A673 (cell line): ENCODE data around the gene ALKBH3. TPM values are rescaled to one million over a fixed set of nuclear protein-coding genes. Genes with fewer than 3 reads are reported as not detected.

Source experiments
- BruUV-seq: library from RNA; stranded (reverse); fragments of 400-500 nt; replicated peaks from 2 replicates; lab custom pipeline; 2021; lab: Mats Ljungman, UMichigan
- CTCF ChIA-PET: fragments of 300-600 bp; sonication (Branson Sonifier 250); formaldehyde crosslinking; loops from one replicate; lab custom pipeline; 2022; ENCODE audit warnings: antibody characterized with exemption; lab: Charles Lee
- POLR2A ChIA-PET: fragments of 300-600 bp; sonication (Branson Sonifier 250); formaldehyde crosslinking; loops from one replicate; lab custom pipeline; 2022; ENCODE audit warnings: antibody characterized with exemption; ENCODE audit not compliant: low non-redundant PET; lab: Charles Lee
- DNase-seq: peaks from one replicate; pipeline ENCODE4 v3.0.0-alpha.2; 2015; ENCODE audit warnings: low spot score
- H3K27ac ChIP-seq: fragments of 200-600 bp; sonication (generic); 2 replicates; pipeline ENCODE4 v1.5.1; 2016; ENCODE audit warnings: mixed run types, low read depth, mild to moderate bottlenecking, mixed read lengths, antibody characterized with exemption, low read length; ENCODE audit not compliant: poor library complexity, severe bottlenecking
- H3K27me3 ChIP-seq: fragments of 200-600 bp; sonication (generic); replicated peaks from 2 replicates; pipeline ENCODE4 v1.6.1; 2017; ENCODE audit warnings: mixed run types, low read depth, mild to moderate bottlenecking, mixed read lengths, antibody characterized with exemption, low read length; ENCODE audit not compliant: insufficient read depth, poor library complexity
- H3K36me3 ChIP-seq: fragments of 200-600 bp; sonication (generic); 2 replicates; pipeline ENCODE4 v1.6.1; 2016; ENCODE audit warnings: mixed run types, mild to moderate bottlenecking, mixed read lengths, antibody characterized with exemption, low read length; ENCODE audit not compliant: insufficient read depth, poor library complexity, severe bottlenecking
- H3K4me1 ChIP-seq: fragments of 200-600 bp; sonication (generic); 2 replicates; pipeline ENCODE4 v1.6.1; 2017; ENCODE audit warnings: mixed run types, mild to moderate bottlenecking, mixed read lengths, antibody characterized with exemption, low read length; ENCODE audit not compliant: insufficient read depth, poor library complexity, severe bottlenecking
- H3K4me3 ChIP-seq: fragments of 200-600 bp; sonication (generic); 2 replicates; pipeline ENCODE4 v1.5.1; 2016; ENCODE audit warnings: low read depth, mixed run types, mild to moderate bottlenecking, mixed read lengths, low read length; ENCODE audit not compliant: poor library complexity, severe bottlenecking
- H3K9me3 ChIP-seq: fragments of 200-600 bp; sonication (generic); 2 replicates; pipeline ENCODE4 v1.6.1; 2016; ENCODE audit warnings: mixed run types, low read depth, mild to moderate bottlenecking, mixed read lengths, antibody characterized with exemption, low read length; ENCODE audit not compliant: poor library complexity, severe bottlenecking
- EZH2 ChIP-seq: fragments of 200-600 bp; sonication (generic); IDR thresholded peaks from 2 replicates; pipeline ENCODE4 v1.6.1; 2017; ENCODE audit warnings: borderline replicate concordance, low read depth, mild to moderate bottlenecking, mixed read lengths, antibody characterized with exemption, low read length; ENCODE audit not compliant: poor library complexity, severe bottlenecking
- intact Hi-C: fragments of 100-400 bp; cut with micrococcal nuclease; formaldehyde crosslinking; loops from one replicate; pipeline ENCODE4 v1.10.0; 2022; ENCODE audit not compliant: unreplicated experiment
- total RNA-seq: library from RNA; stranded (reverse); gene quantifications from 2 replicates; pipeline ENCODE4 v1.2.3, GENCODE V29; 2021
- TF ChIP-seq, protein P1 (sequence below): fragments of 300-800, 200-600 bp; sonication (generic); conservative IDR thresholded peaks from 2 replicates; pipeline ENCODE4 v1.5.1; 2017; ENCODE audit warnings: low read depth, mild to moderate bottlenecking, antibody characterized with exemption, low read length, moderate library complexity, mixed read lengths

Gene ALKBH3
- total RNA-seq, 1 experiment from 2014 or later: 96.6 TPM

DNA sequence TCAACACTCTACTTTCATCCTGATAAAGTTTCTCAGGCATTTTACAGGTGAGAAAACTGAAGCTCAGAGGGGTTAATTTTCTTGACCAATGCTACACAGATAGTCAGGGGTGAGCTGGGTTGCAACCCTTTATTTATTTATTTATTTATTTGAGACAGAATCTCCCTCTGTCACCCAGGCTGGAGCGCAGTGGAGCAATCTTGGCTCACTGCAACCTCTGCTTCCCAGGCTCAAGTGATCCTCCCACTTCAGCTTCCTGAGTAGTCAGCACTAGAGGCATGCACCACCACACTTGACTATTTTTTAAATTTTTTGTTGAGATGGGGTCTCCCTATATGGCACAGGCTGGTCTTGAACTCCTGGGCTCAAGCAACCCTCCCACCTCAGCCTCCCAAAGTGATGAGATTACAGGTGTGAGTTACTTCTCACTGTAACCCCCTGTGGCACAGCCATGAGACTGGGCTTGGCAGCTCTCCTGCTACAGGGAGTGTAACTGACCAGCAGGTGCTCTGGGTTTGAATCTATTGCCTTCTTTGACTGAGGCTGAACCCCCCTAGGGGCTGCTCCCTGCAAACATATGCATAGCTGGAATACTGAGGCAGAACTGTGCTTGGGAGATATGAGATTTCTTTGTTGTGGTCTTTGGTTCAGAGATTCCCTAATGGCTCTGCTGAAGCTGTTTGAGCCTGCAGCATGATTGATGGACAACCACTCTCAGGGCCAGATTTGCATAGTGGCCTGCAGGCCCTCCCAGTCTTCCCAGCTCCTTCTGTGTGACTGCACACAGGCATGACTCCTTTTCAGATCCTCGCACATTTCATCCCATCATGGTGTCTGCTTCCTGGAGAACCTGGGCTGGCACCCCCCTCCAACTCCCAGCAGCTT lies 68.0 kb downstream of the ALKBH3 start:
- TF ChIP-seq EZH2: no peak
- TF ChIP-seq, protein P1, sequence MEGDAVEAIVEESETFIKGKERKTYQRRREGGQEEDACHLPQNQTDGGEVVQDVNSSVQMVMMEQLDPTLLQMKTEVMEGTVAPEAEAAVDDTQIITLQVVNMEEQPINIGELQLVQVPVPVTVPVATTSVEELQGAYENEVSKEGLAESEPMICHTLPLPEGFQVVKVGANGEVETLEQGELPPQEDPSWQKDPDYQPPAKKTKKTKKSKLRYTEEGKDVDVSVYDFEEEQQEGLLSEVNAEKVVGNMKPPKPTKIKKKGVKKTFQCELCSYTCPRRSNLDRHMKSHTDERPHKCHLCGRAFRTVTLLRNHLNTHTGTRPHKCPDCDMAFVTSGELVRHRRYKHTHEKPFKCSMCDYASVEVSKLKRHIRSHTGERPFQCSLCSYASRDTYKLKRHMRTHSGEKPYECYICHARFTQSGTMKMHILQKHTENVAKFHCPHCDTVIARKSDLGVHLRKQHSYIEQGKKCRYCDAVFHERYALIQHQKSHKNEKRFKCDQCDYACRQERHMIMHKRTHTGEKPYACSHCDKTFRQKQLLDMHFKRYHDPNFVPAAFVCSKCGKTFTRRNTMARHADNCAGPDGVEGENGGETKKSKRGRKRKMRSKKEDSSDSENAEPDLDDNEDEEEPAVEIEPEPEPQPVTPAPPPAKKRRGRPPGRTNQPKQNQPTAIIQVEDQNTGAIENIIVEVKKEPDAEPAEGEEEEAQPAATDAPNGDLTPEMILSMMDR: no peak
- Histone ChIP-seq H3K4me3 (no peak overlapping the region), H3K27ac (no peak overlapping the region), H3K4me1 (peaks cover 8% of the 10 kb centered on the region), H3K9me3 (no peaks in the 10 kb centered on the region), H3K36me3 (no peaks in the 10 kb centered on the region), H3K27me3 (peaks cover 59% of the 10 kb centered on the region)
- no TSS peak for BruUV-seq
- no peak for DNase-seq
- ChIA-PET POLR2A (no interaction called here), CTCF (interaction anchor here (0.7 kb wide), 1 partner anchor 14 kb away, joined by 3 read pairs; no protein-coding TSS in a partner anchor)
- intact Hi-C loops: no loop called here

DNA sequence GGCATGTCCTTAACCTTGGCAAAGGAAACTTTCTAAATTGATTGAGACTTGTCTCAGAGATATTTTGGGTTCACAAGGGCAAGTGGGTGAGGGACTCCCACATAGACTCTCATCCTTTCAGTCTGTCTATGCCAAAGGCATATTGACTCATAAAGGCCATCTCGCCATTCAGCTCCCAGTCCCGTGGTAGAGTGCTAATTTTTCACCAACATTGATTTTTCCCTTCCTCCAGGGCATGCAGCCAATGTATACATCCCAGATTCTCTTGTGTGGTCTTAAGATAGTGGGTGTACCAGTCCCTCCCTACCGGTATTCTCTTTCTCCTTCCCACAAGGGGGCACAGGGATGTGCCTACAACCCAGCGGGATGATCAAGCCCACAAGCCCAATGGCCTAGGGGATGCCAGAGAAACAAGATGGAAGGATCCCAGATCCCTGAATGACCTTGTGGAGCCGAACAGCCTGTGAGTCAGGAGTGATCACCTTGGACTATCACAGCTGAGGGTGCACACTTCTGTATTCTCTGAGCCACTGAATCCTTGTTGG lies 69.8 kb downstream of the ALKBH3 start:
- H3K27me3 ChIP-seq: peaks cover 48% of the 10 kb centered on the region
- ChIA-PET CTCF (no interaction called here), POLR2A (no interaction called here)
- H3K4me3 ChIP-seq: no peak overlapping the region
- no peaks in the 10 kb centered on the region for H3K36me3 ChIP-seq
- no peaks in the 10 kb centered on the region for H3K4me1 ChIP-seq
- BruUV-seq: no TSS peak
- DNase-seq: no peak
- H3K27ac ChIP-seq: no peak overlapping the region
- intact Hi-C loops: no loop called here
- H3K9me3 ChIP-seq: no peaks in the 10 kb centered on the region
- TF ChIP-seq EZH2: no peak
- TF ChIP-seq, protein P1: no peak

DNA sequence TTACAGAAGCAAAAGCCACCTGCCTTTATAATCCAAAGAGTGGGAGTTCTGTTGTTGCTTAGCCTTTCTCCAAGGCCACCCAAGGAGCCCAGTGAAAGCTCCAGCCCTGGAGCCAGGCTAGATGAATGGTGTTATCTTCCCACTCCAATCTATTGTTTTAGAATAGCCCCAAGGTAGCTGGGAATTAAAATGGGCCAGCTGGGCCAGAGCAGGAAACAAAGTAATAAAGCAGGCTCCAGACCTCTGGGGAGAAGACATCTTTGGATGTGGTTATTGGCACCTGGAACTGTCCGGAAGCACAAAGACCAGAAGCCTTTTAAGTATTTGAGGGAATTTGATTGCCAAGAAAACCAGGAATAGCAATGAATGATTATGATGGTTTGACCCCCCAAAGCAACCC lies 70.6 kb downstream of the ALKBH3 start:
- H3K4me3 ChIP-seq: no peak overlapping the region
- no peaks in the 10 kb centered on the region for H3K4me1 ChIP-seq
- BruUV-seq: no TSS peak
- peaks cover 44% of the 10 kb centered on the region for H3K27me3 ChIP-seq
- H3K36me3 ChIP-seq: no peaks in the 10 kb centered on the region
- ChIA-PET POLR2A (no interaction called here), CTCF (no interaction called here)
- TF ChIP-seq, protein P1: no peak
- no peak for TF ChIP-seq EZH2
- H3K27ac ChIP-seq: no peak overlapping the region
- H3K9me3 ChIP-seq: no peaks in the 10 kb centered on the region
- intact Hi-C loops: no loop called here
- DNase-seq: no peak
